ENCODE measurements around the gene TPCN2.

TPCN2 gene

GRCh38 chr11:69053546-69054396, 5.0 kb downstream of the TPCN2 start:
- H3K4me3 ChIP-seq, result no peak overlapping the region
- DNase-seq (ENCODE audit: low spot score), result no peak
- H3K27ac ChIP-seq, result no peak overlapping the region
- no peak for TF ChIP-seq CTCF (IDR thresholded peaks at IDR 0.05)

- no peak for DNase-seq (ENCODE audit: low spot score)
- H3K4me3 ChIP-seq, result no peak overlapping the region
- no peak for TF ChIP-seq CTCF (IDR thresholded peaks at IDR 0.05)
- H3K27ac ChIP-seq, result no peak overlapping the region
Measured at GRCh38 chr11:69054397-69055211, 5.9 kb downstream of the TPCN2 start.

GRCh38 chr11:69055212-69055586, 6.5 kb downstream of the TPCN2 start:
- DNase-seq (ENCODE audit: low spot score), result no peak
- H3K4me3 ChIP-seq, result no peak overlapping the region
- TF ChIP-seq CTCF (IDR thresholded peaks at IDR 0.05), result no peak
- no peak overlapping the region for H3K27ac ChIP-seq

- Histone ChIP-seq H3K4me3 (no peak overlapping the region), H3K27ac (no peak overlapping the region)
- DNase-seq (ENCODE audit: low spot score), result no peak
- TF ChIP-seq CTCF (IDR thresholded peaks at IDR 0.05), result no peak
Measured at GRCh38 chr11:69055598-69056516, 7.1 kb downstream of the TPCN2 start.

GRCh38 chr11:69057236-69057635, 8.5 kb downstream of the TPCN2 start:
- Histone ChIP-seq H3K4me3 (no peak overlapping the region), H3K27ac (no peak overlapping the region)
- no peak for TF ChIP-seq CTCF (IDR thresholded peaks at IDR 0.05)
- DNase-seq (ENCODE audit: low spot score), result no peak

DNA sequence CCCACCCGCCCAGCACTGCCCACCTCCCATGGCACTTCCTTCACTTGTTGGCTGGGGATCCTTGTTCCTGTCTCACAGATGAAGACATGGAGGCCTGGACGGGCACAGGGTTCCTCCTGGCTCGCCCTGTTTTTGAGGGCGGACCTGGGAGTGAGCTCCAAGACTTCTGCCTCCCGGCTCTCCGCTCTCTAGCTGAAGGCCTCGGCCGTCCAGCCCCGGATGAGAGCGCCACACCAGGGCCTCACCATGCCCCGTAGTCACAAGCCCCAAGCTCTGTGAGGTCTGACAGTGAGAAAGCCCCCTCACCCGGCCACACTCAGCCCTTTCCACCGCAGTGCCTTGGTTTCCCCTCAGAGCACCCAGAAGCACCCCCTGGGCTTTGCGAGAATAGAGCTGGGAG, 9.1 kb downstream of the TPCN2 start:
- TF ChIP-seq CTCF (IDR thresholded peaks at IDR 0.05), result no peak
- Histone ChIP-seq H3K27ac (no peak overlapping the region), H3K4me3 (no peak overlapping the region)
- no peak for DNase-seq (ENCODE audit: low spot score)

Measured in coronary artery (tissue), 2 donors.